Daoy (cell line): Measurements from ENCODE around the gene KIAA1210. TPM values are rescaled to one million over a fixed set of nuclear protein-coding genes. Genes with fewer than 3 reads are reported as not detected.
A peak's percentile ranks its signal among the peaks of the same experiment; 100 is the strongest.

Experiments used
- DNase-seq: peaks from one replicate; pipeline ENCODE4 v3.0.0-alpha.2; 2015; ENCODE audit warnings: low read depth
- total RNA-seq: library from RNA; depleted of rRNA; stranded (reverse); fragments of >200 nt; shearing (Covaris generic); gene quantifications from 2 replicates; pipeline ENCODE4 v1.2.3, GENCODE V29; 2014

KIAA1210 gene
- total RNA-seq, 1 experiment from 2014 or later, result not detected

GRCh38 chrX:119093991-119094735, 33.4 kb downstream of the KIAA1210 start:
- peak; percentile 36 for DNase-seq

GRCh38 chrX:119090627-119091026, 37.0 kb downstream of the KIAA1210 start:
- no peak for DNase-seq

GRCh38 chrX:119089619-119090018, 38.0 kb downstream of the KIAA1210 start:
- no peak for DNase-seq

GRCh38 chrX:119087121-119087520, 40.5 kb downstream of the KIAA1210 start:
- no peak for DNase-seq

GRCh38 chrX:119084766-119085165, 42.8 kb downstream of the KIAA1210 start:
- DNase-seq, result no peak

GRCh38 chrX:119082278-119082677, 45.3 kb downstream of the KIAA1210 start:
- no peak for DNase-seq

- no peak for DNase-seq
These were observed 52.2 kb downstream of the KIAA1210 start for GRCh38 chrX:119075270-119076025.

- DNase-seq, result no peak
These were observed 53.7 kb downstream of the KIAA1210 start for GRCh38 chrX:119073911-119074310.

GRCh38 chrX:119073200-119073905, 54.3 kb downstream of the KIAA1210 start:
- DNase-seq, result no peak

GRCh38 chrX:119072744-119073143, 54.9 kb downstream of the KIAA1210 start, which contains the start of gene CT47C1:
CT47C1 (plus strand) TSS chrX:119072993; CDS start chrX:119073226, 233 bp downstream.
- no peak for DNase-seq

- no peak for DNase-seq
These were observed 56.2 kb downstream of the KIAA1210 start for GRCh38 chrX:119071381-119071780.

GRCh38 chrX:119069762-119070161, 57.9 kb downstream of the KIAA1210 start:
- DNase-seq, result no peak

GRCh38 chrX:119069128-119069527, 58.5 kb downstream of the KIAA1210 start:
- no peak for DNase-seq

GRCh38 chrX:119067023-119067739, 60.4 kb downstream of the KIAA1210 start:
- DNase-seq, result peak; percentile 54

- DNase-seq, result no peak
These were observed 64.2 kb downstream of the KIAA1210 start for GRCh38 chrX:119063428-119063827.

GRCh38 chrX:119062750-119063374, 64.8 kb downstream of the KIAA1210 start:
- peak; percentile 23 for DNase-seq

- DNase-seq, result no peak
These were observed 71.9 kb downstream of the KIAA1210 start for GRCh38 chrX:119055687-119056086.

- DNase-seq, result no peak
These were observed 81.7 kb downstream of the KIAA1210 start for GRCh38 chrX:119045884-119046283.

- DNase-seq, result no peak
These were observed 84.6 kb downstream of the KIAA1210 start for GRCh38 chrX:119042996-119043395.

- DNase-seq, result no peak
These were observed 85.6 kb downstream of the KIAA1210 start for GRCh38 chrX:119042040-119042439.

GRCh38 chrX:119041175-119041574, 86.4 kb downstream of the KIAA1210 start:
- peak; percentile 73 for DNase-seq
